ENCODE data around the gene IL17RE. TPM values are rescaled to one million over a fixed set of nuclear protein-coding genes. Genes with fewer than 3 reads are reported as not detected.
A peak's percentile ranks its signal among the peaks of the same experiment; 100 is the strongest.

The IL17RE gene
- total and polyA plus RNA-seq, 2 donors (not counting 1 experiment from before 2014, with no cell fraction given) = 0.99 to 1.9 TPM

- Histone ChIP-seq H3K79me2 (ENCODE audit: control insufficient read depth, insufficient read depth, low read length) (no peaks in the 10 kb centered on the region), H3K36me3 (ENCODE audit: control insufficient read depth, insufficient read depth, low read length) (no peaks in the 10 kb centered on the region), H3K4me2 (ENCODE audit: extremely low read depth, insufficient read depth, low read length) (no peak overlapping the region), H3K27me3 (ENCODE audit: control insufficient read depth, insufficient read depth, low read length) (no peaks in the 10 kb centered on the region), H3K9me3 (ENCODE audit: control insufficient read depth, insufficient read depth, low read depth, low read length) (no peaks in the 10 kb centered on the region), H3K4me1 (ENCODE audit: control insufficient read depth, extremely low read depth, insufficient read depth, low read length) (no peaks in the 10 kb centered on the region), H4K20me1 (ENCODE audit: control insufficient read depth, extremely low read depth, insufficient read depth, low read length) (no peaks in the 10 kb centered on the region), H2AFZ (ENCODE audit: low read length) (no peak overlapping the region), H3K9ac (ENCODE audit: insufficient read depth, low read length) (no peak overlapping the region), H3K4me3 (replicated peaks in 1 of 4; ENCODE audit: control extremely low read depth in 1 of 4, insufficient read depth in 1 of 4, low read depth in 3 of 4, low read length in 4 of 4) (no peak overlapping the region), H3K27ac (ENCODE audit: insufficient read depth, low read length) (no peak overlapping the region)
- TF ChIP-seq EZH2 (IDR thresholded peaks at IDR 0.05; ENCODE audit: low read length, missing control alignments) = no peak
- no peak for TF ChIP-seq CTCF (conservative IDR thresholded peaks at IDR 0.05 in 1 of 2, IDR thresholded peaks at IDR 0.05 in 1 of 2; ENCODE audit: low read depth in 1 of 2, low read length in 2 of 2)
- DNase-seq (ENCODE audit: low read depth in 2 of 2) = no peak
Observed at GRCh38 chr3:9876991-9877390, 25.7 kb upstream of the IL17RE start.

- DNase-seq (ENCODE audit: low read depth in 2 of 2) = no peak
- Histone ChIP-seq H3K4me2 (ENCODE audit: extremely low read depth, insufficient read depth, low read length) (no peak overlapping the region), H3K9ac (ENCODE audit: insufficient read depth, low read length) (no peak overlapping the region), H3K4me3 (replicated peaks in 1 of 4; ENCODE audit: control extremely low read depth in 1 of 4, insufficient read depth in 1 of 4, low read depth in 3 of 4, low read length in 4 of 4) (no peak overlapping the region), H2AFZ (ENCODE audit: low read length) (no peak overlapping the region), H3K4me1 (ENCODE audit: control insufficient read depth, extremely low read depth, insufficient read depth, low read length) (peaks cover 2% of the 10 kb centered on the region), H3K79me2 (ENCODE audit: control insufficient read depth, insufficient read depth, low read length) (no peaks in the 10 kb centered on the region), H3K27ac (ENCODE audit: insufficient read depth, low read length) (no peak overlapping the region), H3K36me3 (ENCODE audit: control insufficient read depth, insufficient read depth, low read length) (no peaks in the 10 kb centered on the region), H4K20me1 (ENCODE audit: control insufficient read depth, extremely low read depth, insufficient read depth, low read length) (no peaks in the 10 kb centered on the region), H3K27me3 (ENCODE audit: control insufficient read depth, insufficient read depth, low read length) (no peaks in the 10 kb centered on the region), H3K9me3 (ENCODE audit: control insufficient read depth, insufficient read depth, low read depth, low read length) (no peaks in the 10 kb centered on the region)
- no peak for TF ChIP-seq CTCF (conservative IDR thresholded peaks at IDR 0.05 in 1 of 2, IDR thresholded peaks at IDR 0.05 in 1 of 2; ENCODE audit: low read depth in 1 of 2, low read length in 2 of 2)
- no peak for TF ChIP-seq EZH2 (IDR thresholded peaks at IDR 0.05; ENCODE audit: low read length, missing control alignments)
Observed at GRCh38 chr3:9878700-9879099, 23.9 kb upstream of the IL17RE start.

- Histone ChIP-seq H3K79me2 (ENCODE audit: control insufficient read depth, insufficient read depth, low read length) (no peaks in the 10 kb centered on the region), H3K36me3 (ENCODE audit: control insufficient read depth, insufficient read depth, low read length) (no peaks in the 10 kb centered on the region), H3K4me3 (replicated peaks in 1 of 4; ENCODE audit: control extremely low read depth in 1 of 4, insufficient read depth in 1 of 4, low read depth in 3 of 4, low read length in 4 of 4) (no peak within 1 kb of the TSS), H4K20me1 (ENCODE audit: control insufficient read depth, extremely low read depth, insufficient read depth, low read length) (no peaks in the 10 kb centered on the region), H3K9ac (ENCODE audit: insufficient read depth, low read length) (no peak within 1 kb of the TSS), H3K4me1 (ENCODE audit: control insufficient read depth, extremely low read depth, insufficient read depth, low read length) (peaks cover 5% of the 10 kb centered on the region), H3K27me3 (ENCODE audit: control insufficient read depth, insufficient read depth, low read length) (no peaks in the 10 kb centered on the region), H3K9me3 (ENCODE audit: control insufficient read depth, insufficient read depth, low read depth, low read length) (no peaks in the 10 kb centered on the region), H3K27ac (ENCODE audit: insufficient read depth, low read length) (no peak within 1 kb of the TSS), H3K4me2 (ENCODE audit: extremely low read depth, insufficient read depth, low read length) (no peak within 1 kb of the TSS), H2AFZ (ENCODE audit: low read length) (peak within 1 kb of the TSS; percentile 62)
- no peak for TF ChIP-seq EZH2 (IDR thresholded peaks at IDR 0.05; ENCODE audit: low read length, missing control alignments)
- no peak for TF ChIP-seq CTCF (conservative IDR thresholded peaks at IDR 0.05 in 1 of 2, IDR thresholded peaks at IDR 0.05 in 1 of 2; ENCODE audit: low read depth in 1 of 2, low read length in 2 of 2)
- DNase-seq (ENCODE audit: low read depth in 2 of 2) = no peak
Observed at GRCh38 chr3:9879830-9880549, 22.7 kb upstream of the IL17RE start, which contains the start of gene CIDEC. Gene CIDEC, minus strand, starts transcription at chr3:9880253. Its CDS starts 1,767 bp downstream, at chr3:9878486.

Measured in fibroblast of lung (primary cell).